HCT116 (cell line): ENCODE data around the gene ANKRD39. TPM values are rescaled to one million over a fixed set of nuclear protein-coding genes. Genes with fewer than 3 reads are reported as not detected.

Experiments used
- ATAC-seq: fragments of 200-7000 bp; cut with Tn5 transposase; 2 replicates; pipeline ENCODE4 v1.9.1; 2020; ENCODE audit warnings: mild to moderate bottlenecking, moderate library complexity
- BruUV-seq: library from RNA; stranded (reverse); fragments of 400-500 nt; replicated peaks from 2 replicates; lab custom pipeline; 2021; lab: Mats Ljungman, UMichigan
- CTCF ChIA-PET: fragments of 300-600 bp; sonication (Branson Sonifier 250); formaldehyde crosslinking; loops from one replicate; lab custom pipeline; 2021; ENCODE audit warnings: antibody characterized with exemption; lab: Charles Lee
- POLR2A ChIA-PET: fragments of 300-600, 350-600 bp; sonication (Branson Sonifier 250); formaldehyde crosslinking; loops from one replicate; lab custom pipeline; 2021; ENCODE audit warnings: antibody characterized with exemption; lab: Charles Lee
- RAD21 ChIA-PET, 2 experiments: fragments of 300-600 bp; sonication (Branson Sonifier 250); formaldehyde crosslinking; loops; one replicate each; lab custom pipeline; 2023; ENCODE audit warnings: low total read pairs in 2 of 2; ENCODE audit not compliant: uncharacterized antibody in 2 of 2, unreplicated experiment in 2 of 2, low non-redundant PET in 1 of 2; lab: Charles Lee
- DNase-seq: peaks from one replicate; pipeline ENCODE4 v3.0.0-alpha.2; 2010; ENCODE audit warnings: low read depth, low spot score
- H2AFZ ChIP-seq: fragments of 200-600 bp; shearing (Covaris generic), sonication (generic); 2 replicates; pipeline ENCODE4 v1.6.1; 2017; ENCODE audit warnings: low read depth, mixed run types, mixed read lengths, antibody characterized with exemption, low read length; ENCODE audit not compliant: poor library complexity, severe bottlenecking
- H3K27ac ChIP-seq: 2 replicates; pipeline ENCODE4 v1.5.1; 2012; ENCODE audit warnings: low read depth, low read length
- H3K27me3 ChIP-seq: fragments of 200-600 bp; sonication (generic); 2 replicates; pipeline ENCODE4 v1.6.1; 2016; ENCODE audit warnings: mixed run types, low read length, mixed read lengths; ENCODE audit not compliant: insufficient read depth
- H3K36me3 ChIP-seq, 2 experiments: fragments of 200-500 bp in 1 of 2; fragments of 200-600 bp in 1 of 2; sonication (Bioruptor generic) in 1 of 2; sonication (generic) in 1 of 2; 2 replicates each; pipeline versions ENCODE4 v1.5.1 to v1.6.1; 2014 to 2016; ENCODE audit warnings: low read length in 2 of 2, inconsistent platforms in 1 of 2, mixed read lengths in 1 of 2, mixed run types in 1 of 2; ENCODE audit not compliant: insufficient read depth in 2 of 2, control insufficient read depth in 1 of 2
- H3K4me1 ChIP-seq, 2 experiments: fragments of 200-600 bp in 1 of 2; sonication (generic) in 1 of 2; 2 replicates each; pipeline versions ENCODE4 v1.5.1 to v1.6.1; 2012 to 2017; ENCODE audit warnings: low read length in 2 of 2, inconsistent platforms in 1 of 2, mild to moderate bottlenecking in 1 of 2, mixed read lengths in 1 of 2, mixed run types in 1 of 2, moderate library complexity in 1 of 2; ENCODE audit not compliant: insufficient read depth in 2 of 2, control insufficient read depth in 1 of 2
- H3K4me2 ChIP-seq: fragments of 200-600 bp; sonication (generic); 2 replicates; pipeline ENCODE4 v1.6.1; 2017; ENCODE audit warnings: mixed run types, low read length, mixed read lengths
- H3K4me3 ChIP-seq, 2 experiments: fragments of 200-600 bp in 1 of 2; sonication (generic) in 1 of 2; replicated peaks in 1 of 2; 2 replicates each; pipeline ENCODE4 v1.5.1; 2011 to 2016; ENCODE audit warnings: low read length in 2 of 2, control low read depth in 1 of 2, low read depth in 1 of 2, mild to moderate bottlenecking in 1 of 2, mixed read lengths in 1 of 2, mixed run types in 1 of 2
- H3K79me2 ChIP-seq: fragments of 200-600 bp; sonication (generic); 2 replicates; pipeline ENCODE4 v1.6.1; 2017; ENCODE audit warnings: mild to moderate bottlenecking, mixed run types, low read length, moderate library complexity, mixed read lengths; ENCODE audit not compliant: insufficient read depth
- H3K9ac ChIP-seq: fragments of 200-600 bp; sonication (generic); 2 replicates; pipeline ENCODE4 v1.6.1; 2016; ENCODE audit warnings: low read length, mixed read lengths
- H3K9me2 ChIP-seq: fragments of 200-600 bp; sonication (generic), shearing (Covaris generic); 2 replicates; pipeline ENCODE4 v1.6.1; 2017; ENCODE audit warnings: mixed run types, mild to moderate bottlenecking, moderate library complexity; ENCODE audit not compliant: insufficient read depth
- H3K9me3 ChIP-seq, 2 experiments: fragments of 200-500 bp in 1 of 2; fragments of 200-600 bp in 1 of 2; sonication (Bioruptor generic) in 1 of 2; sonication (generic) in 1 of 2; 2 replicates each; pipeline ENCODE4 v1.6.1; 2014 to 2017; ENCODE audit warnings: low read length in 2 of 2, mixed read lengths in 2 of 2, inconsistent platforms in 1 of 2, low read depth in 1 of 2, mild to moderate bottlenecking in 1 of 2, mixed run types in 1 of 2, moderate library complexity in 1 of 2; ENCODE audit not compliant: control insufficient read depth in 1 of 2, insufficient read depth in 1 of 2
- H4K20me1 ChIP-seq: fragments of 200-600 bp; sonication (generic), shearing (Covaris generic); 2 replicates; pipeline ENCODE4 v1.6.1; 2017; ENCODE audit warnings: mixed run types, mild to moderate bottlenecking, moderate library complexity; ENCODE audit not compliant: insufficient read depth
- CEBPB ChIP-seq: IDR thresholded peaks from 2 replicates; pipeline ENCODE4 v1.6.1; 2012; ENCODE audit warnings: low read depth
- EGR1 ChIP-seq: IDR thresholded peaks from 2 replicates; pipeline ENCODE4 v1.6.1; 2012; ENCODE audit warnings: low read depth
- EZH2 ChIP-seq: fragments of 200-600 bp; sonication (generic); IDR thresholded peaks from 2 replicates; pipeline ENCODE4 v1.6.1; 2017; ENCODE audit warnings: antibody characterized with exemption, mixed run types
- FOSL1 ChIP-seq: IDR thresholded peaks from 2 replicates; pipeline ENCODE4 v1.6.1; 2012; ENCODE audit warnings: low read depth
- POLR2A ChIP-seq: IDR thresholded peaks from 2 replicates; pipeline ENCODE4 v1.7.0; 2011; ENCODE audit warnings: borderline replicate concordance; ENCODE audit not compliant: insufficient read depth, insufficient read length; ENCODE audit errors: extremely low read depth
- POLR2AphosphoS5 ChIP-seq: IDR thresholded peaks from 2 replicates; pipeline ENCODE4 v1.6.1; 2011; ENCODE audit warnings: mild to moderate bottlenecking, low read depth, low read length, moderate library complexity
- RAD21 ChIP-seq: IDR thresholded peaks from 2 replicates; pipeline ENCODE4 v1.6.1; 2012; ENCODE audit warnings: low read depth, mild to moderate bottlenecking
- TCF7L2 ChIP-seq: IDR thresholded peaks from 2 replicates; pipeline ENCODE4 v1.7.0; 2011; ENCODE audit warnings: borderline replicate concordance, inconsistent platforms; ENCODE audit not compliant: insufficient read depth, insufficient read length; ENCODE audit errors: extremely low read depth
- ZFX ChIP-seq: fragments of 450-650 bp; IDR thresholded peaks from 2 replicates; pipeline ENCODE4 v1.6.1; 2017
- intact Hi-C: fragments of 100-400 bp; cut with micrococcal nuclease; formaldehyde crosslinking; loops from 2 replicates; pipeline ENCODE4 v1.10.0; 2022
- total RNA-seq: library from RNA; stranded (reverse); gene quantifications from one replicate; pipeline ENCODE4 v1.2.1, GENCODE V29; 2021; ENCODE audit not compliant: unreplicated experiment
- TF ChIP-seq, protein P1 (sequence below): IDR thresholded peaks from 2 replicates; pipeline ENCODE4 v1.6.1; 2012; ENCODE audit warnings: low read depth
- TF ChIP-seq, protein P2 (sequence below), 3 experiments: fragments of 200-600 bp in 1 of 3; sonication (generic) in 1 of 3; IDR thresholded peaks in 2 of 3; conservative IDR thresholded peaks in 1 of 3; 2 replicates each; pipeline ENCODE4 v1.5.1; 2012 to 2017; ENCODE audit warnings: low read depth in 2 of 3, low read length in 2 of 3, antibody characterized with exemption in 1 of 3, borderline replicate concordance in 1 of 3, control low read depth in 1 of 3, mild to moderate bottlenecking in 1 of 3, mixed read lengths in 1 of 3, mixed run types in 1 of 3, moderate library complexity in 1 of 3; ENCODE audit not compliant: insufficient read depth in 1 of 3
- TF ChIP-seq, protein P3 (sequence below): IDR thresholded peaks from 2 replicates; pipeline ENCODE4 v1.6.1; 2012

Gene ANKRD39
- total RNA-seq, 1 experiment from 2014 or later = 24.2 TPM

DNA sequence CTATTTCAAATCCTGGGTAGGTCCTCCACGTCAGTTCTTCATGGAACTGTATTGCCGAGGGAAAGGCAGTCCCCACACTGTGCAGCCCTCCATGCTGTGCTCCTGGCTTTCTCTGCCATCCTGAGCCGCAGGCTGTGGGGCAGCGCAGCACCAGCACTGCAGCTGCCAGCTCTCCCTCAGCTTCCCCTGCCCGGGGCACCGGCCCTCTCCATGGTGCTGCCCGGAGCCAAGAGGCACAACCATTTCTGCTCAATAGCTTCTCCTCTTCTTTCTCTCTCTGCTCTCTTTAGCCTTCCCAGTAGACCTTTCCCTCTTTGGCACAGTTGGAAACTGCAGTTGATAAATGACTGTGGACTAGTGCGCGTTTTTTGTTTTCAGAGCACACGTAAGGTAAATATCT lies 26.1 kb downstream of the ANKRD39 start:
- Histone ChIP-seq H3K79me2 (no peaks in the 10 kb centered on the region), H3K27me3 (no peaks in the 10 kb centered on the region), H3K4me2 (no peak overlapping the region), H3K27ac (no peak overlapping the region), H2AFZ (no peak overlapping the region), H3K4me3 (no peak overlapping the region), H3K36me3 (peaks cover 32 to 39% of the 10 kb centered on the region in 2 experiments; a peak in 3 of 4 replicates), H3K9ac (no peak overlapping the region), H3K9me2 (no peaks in the 10 kb centered on the region), H3K4me1 (peaks cover 0 to 12% of the 10 kb centered on the region in 2 experiments; a peak in 2 of 4 replicates), H3K9me3 (no peaks in the 10 kb centered on the region), H4K20me1 (no peaks in the 10 kb centered on the region)
- ATAC-seq = no peak
- RAD21 ChIA-PET = no interaction called here
- BruUV-seq = no TSS peak
- DNase-seq = no peak
- POLR2A ChIA-PET = no interaction called here
- TF ChIP-seq, protein P1, sequence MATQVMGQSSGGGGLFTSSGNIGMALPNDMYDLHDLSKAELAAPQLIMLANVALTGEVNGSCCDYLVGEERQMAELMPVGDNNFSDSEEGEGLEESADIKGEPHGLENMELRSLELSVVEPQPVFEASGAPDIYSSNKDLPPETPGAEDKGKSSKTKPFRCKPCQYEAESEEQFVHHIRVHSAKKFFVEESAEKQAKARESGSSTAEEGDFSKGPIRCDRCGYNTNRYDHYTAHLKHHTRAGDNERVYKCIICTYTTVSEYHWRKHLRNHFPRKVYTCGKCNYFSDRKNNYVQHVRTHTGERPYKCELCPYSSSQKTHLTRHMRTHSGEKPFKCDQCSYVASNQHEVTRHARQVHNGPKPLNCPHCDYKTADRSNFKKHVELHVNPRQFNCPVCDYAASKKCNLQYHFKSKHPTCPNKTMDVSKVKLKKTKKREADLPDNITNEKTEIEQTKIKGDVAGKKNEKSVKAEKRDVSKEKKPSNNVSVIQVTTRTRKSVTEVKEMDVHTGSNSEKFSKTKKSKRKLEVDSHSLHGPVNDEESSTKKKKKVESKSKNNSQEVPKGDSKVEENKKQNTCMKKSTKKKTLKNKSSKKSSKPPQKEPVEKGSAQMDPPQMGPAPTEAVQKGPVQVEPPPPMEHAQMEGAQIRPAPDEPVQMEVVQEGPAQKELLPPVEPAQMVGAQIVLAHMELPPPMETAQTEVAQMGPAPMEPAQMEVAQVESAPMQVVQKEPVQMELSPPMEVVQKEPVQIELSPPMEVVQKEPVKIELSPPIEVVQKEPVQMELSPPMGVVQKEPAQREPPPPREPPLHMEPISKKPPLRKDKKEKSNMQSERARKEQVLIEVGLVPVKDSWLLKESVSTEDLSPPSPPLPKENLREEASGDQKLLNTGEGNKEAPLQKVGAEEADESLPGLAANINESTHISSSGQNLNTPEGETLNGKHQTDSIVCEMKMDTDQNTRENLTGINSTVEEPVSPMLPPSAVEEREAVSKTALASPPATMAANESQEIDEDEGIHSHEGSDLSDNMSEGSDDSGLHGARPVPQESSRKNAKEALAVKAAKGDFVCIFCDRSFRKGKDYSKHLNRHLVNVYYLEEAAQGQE = peak; percentile 40
- no peak for TF ChIP-seq POLR2AphosphoS5
- CTCF ChIA-PET = no interaction called here
- intact Hi-C loops = no loop called here

- H3K9me3 ChIP-seq = no peaks in the 10 kb centered on the region
- H3K9ac ChIP-seq = no peak overlapping the region
- CTCF ChIA-PET = no interaction called here
- BruUV-seq = no TSS peak
- no peaks in the 10 kb centered on the region for H3K27me3 ChIP-seq
- ATAC-seq (no peak), DNase-seq (no peak)
- no peaks in the 10 kb centered on the region for H3K9me2 ChIP-seq
- intact Hi-C loops = no loop called here
- H2AFZ ChIP-seq = no peak overlapping the region
- peaks cover 0 to 12% of the 10 kb centered on the region in 2 experiments; a peak in 2 of 4 replicates for H3K4me1 ChIP-seq
- no peak overlapping the region for H3K27ac ChIP-seq
- POLR2A ChIA-PET = no interaction called here
- RAD21 ChIA-PET = no interaction called here
- no peak overlapping the region for H3K4me2 ChIP-seq
- H4K20me1 ChIP-seq = no peaks in the 10 kb centered on the region
- H3K36me3 ChIP-seq = peaks cover 34 to 39% of the 10 kb centered on the region in 2 experiments; a peak in 3 of 4 replicates
- H3K4me3 ChIP-seq = no peak overlapping the region
- H3K79me2 ChIP-seq = no peaks in the 10 kb centered on the region; the same call in 1 of the 2 replicates
- TF ChIP-seq POLR2A = no peak
- TF ChIP-seq CEBPB = no peak
- no peak for TF ChIP-seq RAD21
- no peak for TF ChIP-seq TCF7L2
- TF ChIP-seq, protein P2, sequence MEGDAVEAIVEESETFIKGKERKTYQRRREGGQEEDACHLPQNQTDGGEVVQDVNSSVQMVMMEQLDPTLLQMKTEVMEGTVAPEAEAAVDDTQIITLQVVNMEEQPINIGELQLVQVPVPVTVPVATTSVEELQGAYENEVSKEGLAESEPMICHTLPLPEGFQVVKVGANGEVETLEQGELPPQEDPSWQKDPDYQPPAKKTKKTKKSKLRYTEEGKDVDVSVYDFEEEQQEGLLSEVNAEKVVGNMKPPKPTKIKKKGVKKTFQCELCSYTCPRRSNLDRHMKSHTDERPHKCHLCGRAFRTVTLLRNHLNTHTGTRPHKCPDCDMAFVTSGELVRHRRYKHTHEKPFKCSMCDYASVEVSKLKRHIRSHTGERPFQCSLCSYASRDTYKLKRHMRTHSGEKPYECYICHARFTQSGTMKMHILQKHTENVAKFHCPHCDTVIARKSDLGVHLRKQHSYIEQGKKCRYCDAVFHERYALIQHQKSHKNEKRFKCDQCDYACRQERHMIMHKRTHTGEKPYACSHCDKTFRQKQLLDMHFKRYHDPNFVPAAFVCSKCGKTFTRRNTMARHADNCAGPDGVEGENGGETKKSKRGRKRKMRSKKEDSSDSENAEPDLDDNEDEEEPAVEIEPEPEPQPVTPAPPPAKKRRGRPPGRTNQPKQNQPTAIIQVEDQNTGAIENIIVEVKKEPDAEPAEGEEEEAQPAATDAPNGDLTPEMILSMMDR (IDR thresholded peaks at IDR 0.05 in 2 of 3, conservative IDR thresholded peaks at IDR 0.05 in 1 of 3; ENCODE audit: borderline replicate concordance in 1 of 3, insufficient read depth in 1 of 3, low read depth in 2 of 3, low read length in 2 of 3) = no peak
- TF ChIP-seq, protein P3, sequence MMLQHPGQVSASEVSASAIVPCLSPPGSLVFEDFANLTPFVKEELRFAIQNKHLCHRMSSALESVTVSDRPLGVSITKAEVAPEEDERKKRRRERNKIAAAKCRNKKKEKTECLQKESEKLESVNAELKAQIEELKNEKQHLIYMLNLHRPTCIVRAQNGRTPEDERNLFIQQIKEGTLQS = no peak
- TF ChIP-seq EGR1 = no peak
- no peak for TF ChIP-seq EZH2
- TF ChIP-seq FOSL1 = no peak
- TF ChIP-seq ZFX = no peak
These were observed 27.7 kb downstream of the ANKRD39 start for GRCh38 chr2:96830044-96830562.
